Fibroblast of skin of left quadriceps (primary cell): ENCODE measurements around the gene CHRNB1.
A peak's percentile ranks its signal among the peaks of the same experiment; 100 is the strongest.

ENCODE experiments used
- DNase-seq, 2 experiments: peaks; one replicate each; pipeline ENCODE4 v3.0.0-alpha.2; 2013; ENCODE audit warnings: low read depth in 2 of 2

CHRNB1 gene

GRCh38 chr17:7414837-7415236, 30.0 kb upstream of the CHRNB1 start:
- DNase-seq = no peak

- DNase-seq = no peak
These were observed 29.1 kb upstream of the CHRNB1 start for GRCh38 chr17:7415784-7416183.

GRCh38 chr17:7416323-7416722, 28.5 kb upstream of the CHRNB1 start:
- no peak for DNase-seq

- DNase-seq = no peak
These were observed 27.7 kb upstream of the CHRNB1 start for GRCh38 chr17:7417056-7417655.

GRCh38 chr17:7418472-7419152, 26.2 kb upstream of the CHRNB1 start:
- no peak for DNase-seq

GRCh38 chr17:7419819-7420610, 24.8 kb upstream of the CHRNB1 start, which contains the start of gene SPEM1:
TSS of gene SPEM1 (plus strand) at chr17:7420324. CDS start at chr17:7420385, 61 bp downstream.
- DNase-seq = no peak

- no peak for DNase-seq
These were observed 23.7 kb upstream of the CHRNB1 start for GRCh38 chr17:7421186-7421585.

GRCh38 chr17:7423679-7424078, 21.2 kb upstream of the CHRNB1 start:
- DNase-seq = no peak

- no peak for DNase-seq
These were observed 19.5 kb upstream of the CHRNB1 start, which contains the start of gene SPEM2 for GRCh38 chr17:7425316-7425715. TSS of gene SPEM2 (plus strand) at chr17:7425616. CDS start at chr17:7425689, 73 bp downstream.

- no peak for DNase-seq
These were observed 19.1 kb upstream of the CHRNB1 start for GRCh38 chr17:7425756-7426155.

- DNase-seq = no peak
These were observed 18.5 kb upstream of the CHRNB1 start for GRCh38 chr17:7426203-7426863.

- DNase-seq = no peak
These were observed 17.9 kb upstream of the CHRNB1 start for GRCh38 chr17:7426896-7427489.

- no peak for DNase-seq
These were observed 17.3 kb upstream of the CHRNB1 start for GRCh38 chr17:7427549-7427948.

- no peak for DNase-seq
These were observed 16.3 kb upstream of the CHRNB1 start, which contains the start of gene SPEM3 for GRCh38 chr17:7428557-7428956. TSS of gene SPEM3 (plus strand) at chr17:7428857. CDS start at chr17:7428903, 46 bp downstream.

- no peak for DNase-seq
These were observed 15.1 kb upstream of the CHRNB1 start for GRCh38 chr17:7429722-7430121.

- DNase-seq = no peak
These were observed 13.6 kb upstream of the CHRNB1 start for GRCh38 chr17:7431231-7431630.

- no peak for DNase-seq
These were observed 12.6 kb upstream of the CHRNB1 start for GRCh38 chr17:7432296-7432695.

- no peak for DNase-seq
These were observed 8.9 kb upstream of the CHRNB1 start for GRCh38 chr17:7435676-7436555.

- DNase-seq = peak in 1 of 2 experiments; percentile 16
These were observed 8.1 kb upstream of the CHRNB1 start for GRCh38 chr17:7436556-7437368.
